Retinal pigment epithelial cell (primary cell): ENCODE data around the gene ALOX15.
A peak's percentile ranks its signal among the peaks of the same experiment; 100 is the strongest.
"Not testable (repeated sequence)": the region's sequence is repeated elsewhere in the genome, so short reads cannot be mapped to it uniquely, and the experiment has no call there.

ENCODE experiments used
- DNase-seq: peaks from one replicate; pipeline ENCODE4 v3.0.0-alpha.2; 2010; ENCODE audit warnings: low read depth
- H3K4me3 ChIP-seq: 2 replicates; pipeline ENCODE4 v1.5.1; 2011; ENCODE audit warnings: mild to moderate bottlenecking, low read length, control low read depth, moderate library complexity
- TF ChIP-seq, protein P1 (sequence below): conservative IDR thresholded peaks from 2 replicates; pipeline ENCODE4 v1.5.1; 2011; ENCODE audit warnings: low read depth, low read length, control low read depth, inconsistent platforms

ALOX15 gene

DNA sequence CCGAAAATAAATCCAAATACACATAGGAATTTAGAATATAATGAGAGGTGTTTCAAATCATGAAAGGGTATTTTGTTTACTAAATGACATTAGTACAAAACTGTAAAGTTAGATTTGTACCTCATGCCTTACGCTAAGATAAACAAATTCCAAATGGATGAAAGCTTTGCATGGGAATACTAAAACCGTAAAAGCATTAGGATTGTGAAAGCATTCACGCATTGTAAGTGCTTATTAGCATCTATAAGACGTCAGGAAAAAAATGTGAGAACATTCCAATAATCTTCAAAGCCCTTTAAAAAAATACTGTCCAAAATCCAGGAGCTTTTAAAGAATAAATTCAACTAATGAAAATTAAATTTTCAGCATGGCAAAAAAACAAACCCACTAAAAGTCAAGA, 24.8 kb upstream of the ALOX15 start:
- TF ChIP-seq, protein P1, sequence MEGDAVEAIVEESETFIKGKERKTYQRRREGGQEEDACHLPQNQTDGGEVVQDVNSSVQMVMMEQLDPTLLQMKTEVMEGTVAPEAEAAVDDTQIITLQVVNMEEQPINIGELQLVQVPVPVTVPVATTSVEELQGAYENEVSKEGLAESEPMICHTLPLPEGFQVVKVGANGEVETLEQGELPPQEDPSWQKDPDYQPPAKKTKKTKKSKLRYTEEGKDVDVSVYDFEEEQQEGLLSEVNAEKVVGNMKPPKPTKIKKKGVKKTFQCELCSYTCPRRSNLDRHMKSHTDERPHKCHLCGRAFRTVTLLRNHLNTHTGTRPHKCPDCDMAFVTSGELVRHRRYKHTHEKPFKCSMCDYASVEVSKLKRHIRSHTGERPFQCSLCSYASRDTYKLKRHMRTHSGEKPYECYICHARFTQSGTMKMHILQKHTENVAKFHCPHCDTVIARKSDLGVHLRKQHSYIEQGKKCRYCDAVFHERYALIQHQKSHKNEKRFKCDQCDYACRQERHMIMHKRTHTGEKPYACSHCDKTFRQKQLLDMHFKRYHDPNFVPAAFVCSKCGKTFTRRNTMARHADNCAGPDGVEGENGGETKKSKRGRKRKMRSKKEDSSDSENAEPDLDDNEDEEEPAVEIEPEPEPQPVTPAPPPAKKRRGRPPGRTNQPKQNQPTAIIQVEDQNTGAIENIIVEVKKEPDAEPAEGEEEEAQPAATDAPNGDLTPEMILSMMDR: no peak
- no peak overlapping the region for H3K4me3 ChIP-seq
- peak; percentile 46 for DNase-seq

DNA sequence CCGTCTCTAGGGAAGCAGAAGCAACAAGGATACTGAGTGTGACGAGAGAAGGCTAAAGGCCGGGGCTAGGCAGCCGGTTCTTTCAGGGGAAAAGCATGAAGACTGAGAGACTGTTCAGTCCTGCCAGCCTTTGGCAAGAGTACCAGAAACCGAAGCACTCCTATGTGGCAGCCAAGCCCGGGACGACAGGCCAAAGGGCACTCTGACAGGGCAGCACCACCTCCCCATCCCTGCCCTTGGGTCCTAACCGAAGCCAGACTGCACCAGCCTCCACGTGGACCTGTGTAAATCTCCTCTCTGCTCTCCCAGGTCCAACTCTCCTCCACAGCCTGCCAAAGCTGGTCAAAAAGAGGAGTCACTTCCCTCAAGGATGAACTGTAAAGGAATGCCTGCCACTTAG, 23.5 kb upstream of the ALOX15 start:
- no peak for DNase-seq
- TF ChIP-seq, protein P1: no peak
- H3K4me3 ChIP-seq: no peak overlapping the region

DNA sequence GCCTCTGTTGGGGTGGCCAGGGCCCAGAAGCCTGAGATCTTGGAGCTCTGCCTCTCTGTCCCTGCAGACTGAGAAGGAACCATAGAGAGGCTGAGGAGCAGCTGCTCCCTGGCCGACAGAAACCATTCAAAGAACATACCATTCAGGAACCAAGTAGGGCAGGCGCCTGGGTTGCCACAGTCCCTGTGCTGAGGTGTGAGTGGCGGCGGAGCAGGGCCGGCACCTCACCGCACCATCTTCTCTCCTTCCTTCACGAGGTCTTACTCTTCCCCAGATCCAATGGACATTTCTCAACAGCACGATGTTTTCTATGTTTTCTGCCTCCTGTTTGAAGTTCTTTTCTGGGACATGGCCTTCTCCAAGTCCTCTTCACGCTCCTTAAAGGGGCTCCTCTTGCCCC, 22.8 kb upstream of the ALOX15 start:
- H3K4me3 ChIP-seq: no peak overlapping the region
- no peak for DNase-seq
- TF ChIP-seq, protein P1: no peak

DNA sequence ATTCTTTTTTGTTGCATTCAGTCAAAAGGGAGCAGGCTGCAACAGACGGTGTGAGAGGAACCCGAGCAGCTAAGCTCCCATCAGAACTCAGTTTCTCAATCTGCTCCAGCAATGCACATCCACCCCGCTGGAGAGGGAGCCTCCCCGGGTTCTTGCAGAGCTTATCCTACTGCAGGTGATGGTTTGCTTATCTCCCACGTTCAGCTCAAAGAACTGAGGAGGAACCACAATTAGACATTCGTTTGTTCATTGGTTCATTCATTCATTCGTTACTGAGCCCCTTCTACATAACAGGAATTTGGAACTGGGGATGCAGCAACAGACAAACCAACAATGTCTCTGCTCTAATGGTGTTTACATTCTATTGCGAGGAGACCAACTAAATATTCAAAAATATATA, 22.2 kb upstream of the ALOX15 start:
- TF ChIP-seq, protein P1: no peak
- no peak overlapping the region for H3K4me3 ChIP-seq
- no peak for DNase-seq

DNA sequence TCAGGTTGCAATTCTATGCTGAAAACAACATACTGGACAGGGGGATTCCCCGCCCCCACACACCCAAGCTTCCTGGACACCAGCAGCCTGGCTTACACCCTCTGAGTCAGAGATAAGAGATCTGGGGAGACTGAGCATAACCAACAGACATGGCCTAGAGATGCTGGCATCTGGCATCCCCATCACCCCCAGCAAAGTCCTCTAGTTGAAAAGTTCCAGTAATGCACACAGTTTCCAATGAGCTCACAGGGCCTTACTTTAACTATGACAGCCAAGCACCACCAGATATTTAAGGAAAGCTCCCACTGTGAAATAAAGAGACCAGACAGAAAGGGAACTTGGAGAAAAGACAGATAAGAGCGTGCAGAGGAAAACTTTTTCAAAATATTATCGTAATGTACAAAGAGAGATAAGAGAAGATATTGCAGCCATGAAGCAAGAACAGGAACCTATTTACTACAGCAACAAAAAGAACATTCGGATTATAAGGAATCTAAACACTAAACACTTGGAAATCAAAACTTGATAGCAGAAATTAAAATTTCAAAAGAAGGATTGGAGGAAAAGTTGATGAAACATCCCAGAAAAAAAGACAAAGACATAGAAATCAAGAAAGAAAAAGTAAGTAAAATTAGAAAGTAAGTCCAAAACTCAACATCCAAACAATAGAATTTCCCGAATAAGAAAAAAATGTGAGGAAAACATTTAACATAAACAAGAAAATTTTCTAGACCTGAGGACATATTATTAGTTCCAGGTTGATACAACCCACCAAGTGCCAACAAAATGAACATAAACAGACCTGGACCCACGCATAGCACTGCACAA, 17.2 kb upstream of the ALOX15 start:
- DNase-seq: no peak
- H3K4me3 ChIP-seq: no peak overlapping the region
- TF ChIP-seq, protein P1: no peak

DNA sequence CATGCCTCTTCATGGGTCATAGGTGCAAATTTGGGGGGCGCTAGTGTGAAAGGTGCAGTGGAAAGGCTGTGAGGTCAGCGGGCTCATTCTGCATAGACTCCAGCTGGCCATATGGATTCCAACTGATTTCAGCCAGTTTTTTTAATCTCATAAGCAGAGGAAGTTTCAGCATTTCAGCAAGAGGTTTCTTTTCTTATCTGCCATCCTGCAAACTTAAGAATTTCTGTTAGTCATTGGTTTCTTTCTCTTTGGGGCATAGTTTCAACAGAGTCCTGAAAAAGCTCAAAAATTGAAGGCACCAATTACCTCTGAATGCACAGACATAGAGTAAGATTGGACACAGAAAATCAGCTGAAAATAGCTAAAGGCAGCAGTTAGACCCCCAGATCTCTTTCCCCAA, 16.2 kb upstream of the ALOX15 start:
- TF ChIP-seq, protein P1: no peak
- no peak overlapping the region for H3K4me3 ChIP-seq
- DNase-seq: no peak

DNA sequence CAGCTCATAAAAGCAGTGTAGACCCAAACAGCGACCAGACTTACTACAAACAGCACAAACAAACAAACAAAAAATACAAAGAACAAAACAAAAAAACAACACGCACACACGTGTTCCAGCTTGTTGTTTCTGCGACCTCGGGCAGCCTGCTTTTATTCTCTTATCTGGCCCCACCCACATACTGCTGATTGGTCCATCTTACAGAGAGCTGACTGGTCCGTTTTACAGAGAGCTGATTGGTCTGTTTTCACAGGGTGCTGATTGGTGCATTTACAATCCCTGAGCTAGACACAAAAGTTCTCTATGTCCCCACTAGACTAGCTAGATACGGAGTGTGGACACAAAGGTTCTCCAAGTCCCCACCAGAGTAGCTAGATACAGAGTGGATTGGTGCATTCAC, 14.5 kb upstream of the ALOX15 start:
- not testable (repeated sequence) for H3K4me3 ChIP-seq, DNase-seq
